Measurements from ENCODE around the gene ABCA7.

- TF ChIP-seq CTCF (IDR thresholded peaks at IDR 0.05) (peak in 2 of 4 experiments; percentile 4 to 39), POLR2A (IDR thresholded peaks at IDR 0.05) (peak; percentile 58 to 64)
Measured at GRCh38 chr19:1020868-1021425, 19.0 kb upstream of the ABCA7 start, which contains the start of gene TMEM259.

Measured in uterus (tissue), 2 donors.